Fibroblast of the aortic adventitia (primary cell): ENCODE results near the gene SPEF1. TPM values are rescaled to one million over a fixed set of nuclear protein-coding genes. Genes with fewer than 3 reads are reported as not detected.

Experiments
- DNase-seq: peaks from one replicate; pipeline ENCODE4 v3.0.0-alpha.2; 2010; ENCODE audit warnings: low read depth
- H3K4me3 ChIP-seq: 2 replicates; pipeline ENCODE4 v1.5.1; 2011; ENCODE audit warnings: low read depth, mild to moderate bottlenecking, control low read depth, low read length, moderate library complexity
- CTCF ChIP-seq: IDR thresholded peaks from 2 replicates; pipeline ENCODE4 v1.5.1; 2011; ENCODE audit warnings: mild to moderate bottlenecking, low read length, control low read depth, inconsistent platforms; ENCODE audit not compliant: insufficient read depth
- total RNA-seq: library from RNA; depleted of rRNA; stranded (reverse); fragments of >200 nt; gene quantifications from 2 replicates; pipeline ENCODE4 v1.2.3, GENCODE V29; 2012; ENCODE audit warnings: low replicate concordance

Gene SPEF1
- total RNA-seq, 1 donor, result 0.09 TPM

GRCh38 chr20:3804781-3805180 is 23.5 kb upstream of the SPEF1 start:
- no peak for TF ChIP-seq CTCF
- no peak overlapping the region for H3K4me3 ChIP-seq
- DNase-seq, result no peak

- DNase-seq, result no peak
- H3K4me3 ChIP-seq, result no peak overlapping the region
- no peak for TF ChIP-seq CTCF
Measured at GRCh38 chr20:3804254-3804751, 23.1 kb upstream of the SPEF1 start.

- no peak overlapping the region for H3K4me3 ChIP-seq
- DNase-seq, result no peak
- TF ChIP-seq CTCF, result no peak
Measured at GRCh38 chr20:3803854-3804253, 22.6 kb upstream of the SPEF1 start.

- no peak for TF ChIP-seq CTCF
- H3K4me3 ChIP-seq, result no peak overlapping the region
- no peak for DNase-seq
Measured at GRCh38 chr20:3803289-3803688, 22.0 kb upstream of the SPEF1 start.

GRCh38 chr20:3802524-3803239 is 21.4 kb upstream of the SPEF1 start:
- TF ChIP-seq CTCF, result no peak
- DNase-seq, result no peak
- no peak overlapping the region for H3K4me3 ChIP-seq

- TF ChIP-seq CTCF, result no peak
Measured at GRCh38 chr20:3801846-3802245, 20.6 kb upstream of the SPEF1 start.

GRCh38 chr20:3801299-3801698 is 20.1 kb upstream of the SPEF1 start:
- H3K4me3 ChIP-seq, result no peak overlapping the region
- DNase-seq, result no peak
- no peak for TF ChIP-seq CTCF

More at GRCh38 chr20:3801846-3802245, 20.6 kb upstream of the SPEF1 start:
- no peak overlapping the region for H3K4me3 ChIP-seq
- no peak for DNase-seq
